ENCODE measurements around the gene COMT. TPM values are rescaled to one million over a fixed set of nuclear protein-coding genes. Genes with fewer than 3 reads are reported as not detected.
"Not testable (repeated sequence)": the region's sequence is repeated elsewhere in the genome, so short reads cannot be mapped to it uniquely, and the experiment has no call there.

Gene COMT
- total RNA-seq, 1 donor = 288 TPM

DNA sequence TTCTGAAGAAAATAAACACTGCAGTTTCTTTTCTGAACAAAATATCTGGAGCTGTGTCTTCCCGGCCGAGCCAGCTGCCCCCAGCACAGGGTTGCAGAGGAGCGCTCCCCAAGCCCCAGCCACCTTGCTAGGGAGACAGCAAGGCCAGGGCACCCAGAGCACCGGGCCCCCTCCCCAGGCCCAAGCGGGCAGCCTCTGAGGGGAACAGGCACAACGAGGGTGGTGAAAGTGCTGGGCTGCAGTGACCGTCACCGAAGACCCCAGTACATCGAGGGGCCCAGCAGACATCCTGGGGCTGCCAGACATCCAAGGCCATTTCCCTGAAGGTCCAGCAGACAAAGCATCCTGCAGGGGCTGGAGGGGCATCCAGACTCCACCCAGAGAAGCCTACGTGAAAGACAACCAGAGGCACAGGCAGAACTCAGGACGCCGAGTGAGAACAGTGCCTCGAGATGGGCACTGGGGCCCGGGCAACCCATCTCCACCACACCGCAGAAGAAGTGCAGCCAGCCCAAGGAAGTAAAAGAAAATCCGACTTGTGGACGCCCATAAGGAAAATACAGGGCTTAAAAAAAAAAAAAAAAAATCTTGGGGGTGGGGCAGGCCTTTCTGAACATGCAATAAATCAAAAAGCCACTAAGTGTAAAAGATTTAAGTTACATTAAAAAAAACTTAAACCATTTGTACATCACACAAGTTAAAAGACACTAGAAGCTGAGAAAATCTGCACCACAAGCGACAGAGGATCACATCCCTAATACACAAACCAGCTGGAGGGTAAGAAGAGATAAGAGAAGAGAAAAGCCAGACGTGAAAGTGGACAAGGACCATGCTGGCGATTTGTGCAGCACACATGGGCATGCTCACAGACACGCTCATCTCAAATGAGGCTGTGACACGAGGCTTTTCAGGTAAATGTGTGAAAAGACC lies 36.0 kb upstream of the COMT start:
- Histone ChIP-seq H3K79me2 (ENCODE audit: insufficient read depth, low read length) (no peaks in the 10 kb centered on the region), H3K36me3 (ENCODE audit: insufficient read depth, low read length) (peaks cover 5% of the 10 kb centered on the region), H4K20me1 (ENCODE audit: insufficient read depth, low read length) (no peaks in the 10 kb centered on the region), H3K27me3 (ENCODE audit: insufficient read depth, low read length) (no peaks in the 10 kb centered on the region), H3K27ac (ENCODE audit: low read depth, low read length) (no peak overlapping the region), H3K4me2 (ENCODE audit: insufficient read depth, low read length) (no peak overlapping the region), H3K9me3 (ENCODE audit: low read depth, low read length) (no peaks in the 10 kb centered on the region), H3K4me1 (ENCODE audit: insufficient read depth, low read length) (no peaks in the 10 kb centered on the region), H2AFZ (ENCODE audit: low read length) (no peak overlapping the region), H3K4me3 (ENCODE audit: insufficient read depth, low read length) (no peak overlapping the region)
- TF ChIP-seq, protein P1, sequence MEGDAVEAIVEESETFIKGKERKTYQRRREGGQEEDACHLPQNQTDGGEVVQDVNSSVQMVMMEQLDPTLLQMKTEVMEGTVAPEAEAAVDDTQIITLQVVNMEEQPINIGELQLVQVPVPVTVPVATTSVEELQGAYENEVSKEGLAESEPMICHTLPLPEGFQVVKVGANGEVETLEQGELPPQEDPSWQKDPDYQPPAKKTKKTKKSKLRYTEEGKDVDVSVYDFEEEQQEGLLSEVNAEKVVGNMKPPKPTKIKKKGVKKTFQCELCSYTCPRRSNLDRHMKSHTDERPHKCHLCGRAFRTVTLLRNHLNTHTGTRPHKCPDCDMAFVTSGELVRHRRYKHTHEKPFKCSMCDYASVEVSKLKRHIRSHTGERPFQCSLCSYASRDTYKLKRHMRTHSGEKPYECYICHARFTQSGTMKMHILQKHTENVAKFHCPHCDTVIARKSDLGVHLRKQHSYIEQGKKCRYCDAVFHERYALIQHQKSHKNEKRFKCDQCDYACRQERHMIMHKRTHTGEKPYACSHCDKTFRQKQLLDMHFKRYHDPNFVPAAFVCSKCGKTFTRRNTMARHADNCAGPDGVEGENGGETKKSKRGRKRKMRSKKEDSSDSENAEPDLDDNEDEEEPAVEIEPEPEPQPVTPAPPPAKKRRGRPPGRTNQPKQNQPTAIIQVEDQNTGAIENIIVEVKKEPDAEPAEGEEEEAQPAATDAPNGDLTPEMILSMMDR (IDR thresholded peaks at IDR 0.05; ENCODE audit: extremely low read depth, low read depth, low read length) = no peak
- DNase-seq (ENCODE audit: insufficient read length, low spot score, missing footprints) = peak; percentile 48

DNA sequence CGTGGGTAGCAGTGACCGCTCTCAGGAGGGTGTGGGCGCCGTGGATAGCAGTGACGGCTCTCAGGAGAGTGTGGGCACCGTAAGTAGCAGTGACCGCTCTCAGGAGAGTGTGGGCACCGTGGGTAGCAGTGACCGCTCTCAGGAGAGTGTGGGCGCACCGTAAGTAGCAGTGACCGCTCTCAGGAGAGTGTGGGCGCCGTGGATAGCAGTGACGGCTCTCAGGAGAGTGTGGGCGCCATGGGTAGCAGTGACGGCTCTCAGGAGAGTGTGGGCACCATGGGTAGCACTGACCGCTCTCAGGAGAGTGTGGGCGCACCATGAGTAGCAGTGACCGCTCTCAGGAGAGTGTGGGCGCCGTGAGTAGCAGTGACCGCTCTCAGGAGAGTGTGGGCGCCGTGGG lies 34.7 kb upstream of the COMT start:
- not testable (repeated sequence) for H3K27me3 ChIP-seq (ENCODE audit: insufficient read depth, low read length); H3K4me1 ChIP-seq (ENCODE audit: insufficient read depth, low read length); H3K9me3 ChIP-seq (ENCODE audit: low read depth, low read length); H3K4me3 ChIP-seq (ENCODE audit: insufficient read depth, low read length); H3K4me2 ChIP-seq (ENCODE audit: insufficient read depth, low read length); H3K79me2 ChIP-seq (ENCODE audit: insufficient read depth, low read length); H3K36me3 ChIP-seq (ENCODE audit: insufficient read depth, low read length); H2AFZ ChIP-seq (ENCODE audit: low read length); DNase-seq (ENCODE audit: insufficient read length, low spot score, missing footprints); H4K20me1 ChIP-seq (ENCODE audit: insufficient read depth, low read length); H3K27ac ChIP-seq (ENCODE audit: low read depth, low read length)

DNA sequence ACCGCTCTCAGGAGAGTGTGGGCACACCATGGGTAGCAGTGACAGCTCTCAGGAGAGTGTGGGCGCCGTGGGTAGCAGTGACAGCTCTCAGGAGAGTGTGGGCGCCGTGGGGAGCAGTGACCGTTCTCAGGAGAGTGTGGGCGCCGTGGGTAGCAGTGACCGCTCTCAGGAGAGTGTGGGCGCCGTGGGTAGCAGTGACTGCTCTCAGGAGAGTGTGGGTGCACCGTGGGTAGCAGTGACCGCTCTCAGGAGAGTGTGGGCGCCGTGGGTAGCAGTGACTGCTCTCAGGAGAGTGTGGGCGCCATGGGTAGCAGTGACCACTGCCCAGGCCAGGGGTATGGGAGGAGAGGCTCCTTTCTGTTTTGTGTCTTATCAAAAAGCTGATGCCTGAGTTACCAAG lies 33.7 kb upstream of the COMT start:
- not testable (repeated sequence) for H3K79me2 ChIP-seq (ENCODE audit: insufficient read depth, low read length); H3K36me3 ChIP-seq (ENCODE audit: insufficient read depth, low read length); H3K4me1 ChIP-seq (ENCODE audit: insufficient read depth, low read length); H4K20me1 ChIP-seq (ENCODE audit: insufficient read depth, low read length); H3K4me2 ChIP-seq (ENCODE audit: insufficient read depth, low read length); H3K4me3 ChIP-seq (ENCODE audit: insufficient read depth, low read length); H2AFZ ChIP-seq (ENCODE audit: low read length); H3K27ac ChIP-seq (ENCODE audit: low read depth, low read length); H3K27me3 ChIP-seq (ENCODE audit: insufficient read depth, low read length); H3K9me3 ChIP-seq (ENCODE audit: low read depth, low read length)
- DNase-seq (ENCODE audit: insufficient read length, low spot score, missing footprints) = peak; percentile 18

DNA sequence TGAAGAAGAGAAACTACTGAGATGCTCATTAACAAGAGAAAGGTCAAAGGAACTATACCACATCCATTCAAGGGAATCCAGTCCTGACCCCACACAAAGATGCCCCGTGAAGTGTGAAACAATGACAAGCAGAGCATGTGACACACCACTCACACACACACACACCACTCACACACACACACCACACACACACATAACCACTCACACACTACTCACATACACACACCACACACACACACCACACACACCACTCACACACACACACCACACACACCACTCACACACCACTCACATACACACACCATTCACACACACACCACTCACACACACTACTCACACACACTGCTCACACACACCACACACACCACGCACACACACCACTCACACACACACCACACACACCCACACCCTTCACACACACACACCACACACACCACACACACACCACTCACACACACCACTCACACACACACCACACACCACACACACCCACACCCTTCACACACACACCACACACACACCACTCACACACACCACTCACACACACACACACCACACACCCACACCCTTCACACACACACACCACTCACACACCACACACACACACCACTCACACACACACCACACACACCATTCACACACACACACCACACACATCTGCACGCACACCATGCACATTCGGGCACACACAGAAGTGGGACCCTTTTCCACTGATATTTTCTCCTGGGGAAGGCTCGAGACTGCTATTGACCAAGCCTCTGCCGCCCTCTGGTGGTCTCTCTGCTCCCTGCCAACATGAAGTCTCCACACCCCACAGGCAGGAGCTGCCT lies 32.0 kb upstream of the COMT start:
- DNase-seq (ENCODE audit: insufficient read length, low spot score, missing footprints) = peak; percentile 93
- no peak overlapping the region for H2AFZ ChIP-seq (ENCODE audit: low read length)
- H3K4me3 ChIP-seq (ENCODE audit: insufficient read depth, low read length) = no peak overlapping the region
- H3K79me2 ChIP-seq (ENCODE audit: insufficient read depth, low read length) = no peaks in the 10 kb centered on the region
- no peak overlapping the region for H3K4me2 ChIP-seq (ENCODE audit: insufficient read depth, low read length)
- H3K27me3 ChIP-seq (ENCODE audit: insufficient read depth, low read length) = no peaks in the 10 kb centered on the region
- no peaks in the 10 kb centered on the region for H4K20me1 ChIP-seq (ENCODE audit: insufficient read depth, low read length)
- no peaks in the 10 kb centered on the region for H3K4me1 ChIP-seq (ENCODE audit: insufficient read depth, low read length)
- H3K9me3 ChIP-seq (ENCODE audit: low read depth, low read length) = no peaks in the 10 kb centered on the region
- H3K27ac ChIP-seq (ENCODE audit: low read depth, low read length) = no peak overlapping the region
- peaks cover 15% of the 10 kb centered on the region for H3K36me3 ChIP-seq (ENCODE audit: insufficient read depth, low read length)
- TF ChIP-seq, protein P1 (IDR thresholded peaks at IDR 0.05; ENCODE audit: extremely low read depth, low read depth, low read length) = peak; percentile 87

Data from osteoblast (primary cell).